RWPE1 (cell line): Measurements from ENCODE around the gene CAMK2D.

Experiments used
- CTCF ChIA-PET: fragments of 350-600 bp; sonication (Branson Sonifier 250); formaldehyde crosslinking; extraction: SDS; loops from one replicate; lab custom pipeline; 2021; lab: Yijun Ruan, JAX
- POLR2A ChIA-PET: fragments of 400-600 bp; formaldehyde crosslinking; extraction: SDS; loops from one replicate; lab custom pipeline; 2020; ENCODE audit warnings: antibody characterized with exemption; ENCODE audit not compliant: low non-redundant PET; lab: Yijun Ruan, JAX
- DNase-seq: peaks from one replicate; pipeline ENCODE4 v3.0.0; 2012; ENCODE audit warnings: low spot score
- H3K27ac ChIP-seq: fragments of 450-650 bp; 2 replicates; pipeline ENCODE4 v1.5.1; 2017
- CTCF ChIP-seq: fragments of 450-650 bp; conservative IDR thresholded peaks from 2 replicates; pipeline ENCODE4 v1.5.1; 2017; ENCODE audit warnings: low read depth, mild to moderate bottlenecking

CAMK2D gene

DNA sequence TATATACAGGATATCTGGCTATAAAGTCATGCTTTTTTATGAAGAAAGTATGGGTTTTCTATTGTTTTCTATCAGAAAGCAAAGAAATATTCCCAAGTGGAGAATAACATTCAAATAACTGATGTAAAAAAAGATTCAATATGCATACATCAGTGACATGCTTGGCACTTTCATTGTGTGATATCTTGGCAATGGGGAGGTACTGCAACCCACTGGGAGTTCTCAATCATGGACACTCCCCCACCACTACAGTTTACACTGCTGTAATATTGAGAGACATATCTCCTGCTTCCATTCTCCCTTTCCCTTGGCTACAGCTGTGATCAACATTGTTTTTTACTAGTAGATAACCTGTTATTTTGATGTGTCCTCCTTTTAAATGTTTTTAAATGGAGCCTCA is 257.8 kb downstream of the CAMK2D start:
- ChIA-PET POLR2A (no interaction called here), CTCF (no interaction called here)
- DNase-seq, result no peak
- no peak overlapping the region for H3K27ac ChIP-seq
- TF ChIP-seq CTCF, result no peak

DNA sequence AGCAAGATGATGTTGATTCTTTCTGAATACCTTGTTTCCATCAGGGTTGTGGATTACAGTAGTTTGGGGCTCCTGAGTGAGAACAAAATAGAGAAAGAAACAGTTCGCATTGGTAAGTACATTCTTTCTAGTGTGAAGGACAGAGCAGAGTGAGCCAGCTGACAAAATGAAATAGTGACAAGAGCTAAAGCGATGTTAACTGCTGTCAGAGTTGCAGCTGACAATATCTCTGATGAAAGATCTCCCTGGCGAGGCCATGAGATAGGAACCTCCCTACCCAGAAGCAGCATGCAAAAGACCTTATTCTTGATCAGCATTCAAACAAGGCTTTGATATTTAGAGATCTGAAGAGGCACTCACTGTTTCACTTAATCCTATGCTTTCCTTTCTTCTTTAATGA is 258.6 kb downstream of the CAMK2D start:
- no peak for TF ChIP-seq CTCF
- ChIA-PET CTCF (no interaction called here), POLR2A (no interaction called here)
- H3K27ac ChIP-seq, result no peak overlapping the region
- no peak for DNase-seq

GRCh38 chr4:113502476-113502875 is 259.1 kb downstream of the CAMK2D start:
- DNase-seq, result peak; percentile 5
- H3K27ac ChIP-seq, result no peak overlapping the region
- ChIA-PET POLR2A (no interaction called here), CTCF (no interaction called here)
- TF ChIP-seq CTCF, result no peak

DNA sequence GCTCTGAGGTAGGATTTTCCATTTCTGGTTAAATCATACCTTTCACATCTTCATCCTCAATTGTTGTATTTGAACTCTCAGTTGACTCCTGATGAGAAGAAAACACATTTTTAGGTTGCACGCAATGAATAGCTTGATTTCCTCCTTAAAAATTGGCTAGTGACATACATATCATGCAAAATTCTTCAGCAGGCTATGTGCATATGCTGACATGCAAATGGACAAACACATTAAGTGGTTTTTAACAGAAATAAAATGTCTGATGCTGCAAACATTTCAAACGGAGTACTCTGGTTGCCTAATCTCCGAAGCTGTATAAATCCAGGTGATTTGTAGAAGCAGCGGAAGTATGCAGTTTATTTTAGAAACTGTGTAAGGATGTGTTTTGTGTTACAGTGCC is 261.1 kb downstream of the CAMK2D start:
- ChIA-PET POLR2A (no interaction called here), CTCF (no interaction called here)
- DNase-seq, result no peak
- H3K27ac ChIP-seq, result no peak overlapping the region
- TF ChIP-seq CTCF, result no peak

DNA sequence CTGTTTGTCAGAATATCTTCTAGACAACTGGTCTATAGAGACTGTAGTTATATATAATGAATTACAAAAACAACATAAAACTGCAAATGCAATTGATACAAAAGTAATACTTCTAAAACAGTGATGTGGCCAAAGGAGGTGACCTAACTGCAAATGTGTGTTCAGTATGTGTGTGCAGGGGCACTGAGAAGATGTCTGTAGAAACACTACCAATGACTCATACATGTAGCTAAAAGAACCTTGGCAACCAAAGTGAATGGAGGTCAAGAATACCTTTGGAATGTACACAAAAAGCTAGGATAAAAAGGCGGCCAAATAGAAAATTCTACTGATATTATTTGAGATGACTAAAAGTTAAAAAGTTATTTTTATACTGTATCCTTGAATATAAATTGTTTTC is 261.8 kb downstream of the CAMK2D start:
- H3K27ac ChIP-seq, result no peak overlapping the region
- TF ChIP-seq CTCF, result no peak
- CTCF ChIA-PET, result interaction anchor here (0.7 kb wide), 1 partner anchor 262 kb away, joined by 5 read pairs; no protein-coding TSS in a partner anchor
- POLR2A ChIA-PET, result no interaction called here
- DNase-seq, result peak; percentile 5

GRCh38 chr4:113499166-113499565 is 262.4 kb downstream of the CAMK2D start:
- ChIA-PET POLR2A (no interaction called here), CTCF (interaction anchor here (0.7 kb wide), 1 partner anchor 262 kb away, joined by 5 read pairs; no protein-coding TSS in a partner anchor)
- no peak for TF ChIP-seq CTCF
- DNase-seq, result no peak
- no peak overlapping the region for H3K27ac ChIP-seq
